Mucosa of stomach (tissue), 1 donor: ENCODE results near the gene SRPK2.
"Not testable (repeated sequence)": the region's sequence is repeated elsewhere in the genome, so short reads cannot be mapped to it uniquely, and the experiment has no call there.

ENCODE experiments used
- H3K27me3 ChIP-seq: one replicate; pipeline ENCODE4 v1.7.0; 2013; ENCODE audit warnings: mild to moderate bottlenecking, low read length; ENCODE audit not compliant: control insufficient read depth, insufficient read depth
- H3K36me3 ChIP-seq: one replicate; pipeline ENCODE4 v1.7.0; 2013; ENCODE audit warnings: low read length; ENCODE audit not compliant: control insufficient read depth, insufficient read depth
- H3K4me1 ChIP-seq: one replicate; pipeline ENCODE4 v1.7.0; 2013; ENCODE audit warnings: mild to moderate bottlenecking, low read length; ENCODE audit not compliant: control insufficient read depth, insufficient read depth
- H3K4me3 ChIP-seq: one replicate; pipeline ENCODE4 v1.7.0; 2013; ENCODE audit warnings: low read length
- H3K9ac ChIP-seq: one replicate; pipeline ENCODE4 v1.7.0; 2013; ENCODE audit warnings: mild to moderate bottlenecking, low read length, moderate library complexity
- H3K9me3 ChIP-seq: one replicate; pipeline ENCODE4 v1.7.0; 2013; ENCODE audit warnings: mild to moderate bottlenecking, low read length, moderate library complexity; ENCODE audit not compliant: control insufficient read depth
- donor health status: Pancreatic carcinoma.

The SRPK2 gene

GRCh38 chr7:105324606-105325005 lies 64.1 kb downstream of the SRPK2 start:
- not testable (repeated sequence) for H3K9ac ChIP-seq, H3K4me1 ChIP-seq, H3K4me3 ChIP-seq, H3K36me3 ChIP-seq, H3K27me3 ChIP-seq, H3K9me3 ChIP-seq

DNA sequence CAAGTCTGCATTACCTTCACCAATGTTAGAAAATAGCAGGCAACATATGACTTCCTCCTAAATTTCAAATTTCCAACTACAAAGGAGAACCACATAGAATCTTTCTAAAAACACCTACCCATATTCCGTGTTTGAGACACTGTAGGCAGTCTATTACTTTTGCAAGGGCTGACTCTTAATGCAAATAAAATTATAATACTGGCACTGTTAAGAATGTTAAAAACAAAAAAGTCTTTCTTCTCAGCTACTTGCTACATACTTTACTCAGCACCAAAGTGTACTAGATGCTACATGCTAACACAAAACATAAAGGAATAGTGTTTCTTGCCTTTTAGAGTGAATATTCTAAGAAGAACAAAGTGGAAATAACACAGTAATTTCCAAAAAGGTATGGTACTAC lies 65.4 kb downstream of the SRPK2 start:
- no peaks in the 10 kb centered on the region for H3K36me3 ChIP-seq
- H3K9me3 ChIP-seq: no peaks in the 10 kb centered on the region
- no peak overlapping the region for H3K9ac ChIP-seq
- peaks cover 3% of the 10 kb centered on the region for H3K4me1 ChIP-seq
- no peaks in the 10 kb centered on the region for H3K27me3 ChIP-seq
- H3K4me3 ChIP-seq: no peak overlapping the region

DNA sequence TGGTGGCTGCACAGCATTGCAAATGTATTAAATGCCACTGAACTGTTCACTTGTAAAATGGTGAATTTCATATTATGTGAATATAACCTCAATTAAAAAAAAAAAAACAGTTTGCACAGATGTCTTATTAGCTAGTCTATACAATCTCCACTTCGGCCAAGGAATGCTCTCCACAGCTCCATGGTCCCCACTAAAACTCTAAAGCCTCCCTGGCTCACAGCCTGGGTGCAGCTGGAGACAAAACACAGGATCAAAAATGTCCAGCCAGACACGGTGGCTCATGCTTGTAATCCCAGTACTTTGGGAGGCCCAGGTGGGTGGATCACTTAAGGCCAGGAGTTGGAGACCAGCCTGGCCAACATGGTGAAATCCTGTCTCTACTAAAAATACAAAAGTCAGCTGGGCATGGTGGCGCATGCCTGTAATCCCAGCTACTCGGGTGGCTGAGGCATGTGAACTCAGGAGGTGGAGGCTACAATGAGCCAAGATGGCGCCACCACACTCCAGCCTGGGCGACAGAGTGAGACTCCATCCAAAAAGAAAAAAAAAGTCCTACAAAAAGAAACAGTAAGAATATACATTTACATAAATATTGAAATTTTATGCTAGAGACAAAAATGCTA lies 66.0 kb downstream of the SRPK2 start:
- no peak overlapping the region for H3K4me3 ChIP-seq
- H3K27me3 ChIP-seq: no peaks in the 10 kb centered on the region
- H3K9ac ChIP-seq: no peak overlapping the region
- no peaks in the 10 kb centered on the region for H3K9me3 ChIP-seq
- no peaks in the 10 kb centered on the region for H3K36me3 ChIP-seq
- H3K4me1 ChIP-seq: peaks cover 3% of the 10 kb centered on the region

GRCh38 chr7:105321754-105322455 lies 66.8 kb downstream of the SRPK2 start:
- H3K27me3 ChIP-seq: no peaks in the 10 kb centered on the region
- no peaks in the 10 kb centered on the region for H3K9me3 ChIP-seq
- no peak overlapping the region for H3K9ac ChIP-seq
- H3K4me1 ChIP-seq: peaks cover 3% of the 10 kb centered on the region
- H3K4me3 ChIP-seq: no peak overlapping the region
- no peaks in the 10 kb centered on the region for H3K36me3 ChIP-seq

DNA sequence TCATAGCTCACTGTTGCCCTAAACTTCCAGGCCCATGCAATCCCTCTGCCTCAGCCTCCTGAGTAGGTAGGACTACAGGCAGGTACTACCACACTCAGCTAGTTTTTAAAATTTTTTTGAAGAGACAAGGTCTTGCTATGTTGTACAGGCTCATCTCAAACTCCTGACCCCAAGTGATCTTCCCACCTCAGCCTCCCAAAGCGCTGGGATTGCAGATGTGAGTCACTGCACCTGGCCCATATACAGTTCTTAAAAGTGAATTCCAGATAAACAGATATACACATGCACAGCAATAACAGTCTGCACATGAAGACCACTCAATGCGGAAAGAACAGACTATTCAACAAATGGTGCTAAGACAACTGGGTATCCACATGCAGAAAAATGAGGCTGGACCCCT lies 67.8 kb downstream of the SRPK2 start:
- no peaks in the 10 kb centered on the region for H3K9me3 ChIP-seq

GRCh38 chr7:105319578-105319977 lies 69.1 kb downstream of the SRPK2 start:
- Histone ChIP-seq H3K4me1 (no peaks in the 10 kb centered on the region), H3K4me3 (no peak overlapping the region), H3K27me3 (no peaks in the 10 kb centered on the region), H3K9ac (no peak overlapping the region), H3K9me3 (no peaks in the 10 kb centered on the region), H3K36me3 (no peaks in the 10 kb centered on the region)

More for the DNA sequence above, 67.8 kb downstream of the SRPK2 start:
- Histone ChIP-seq H3K36me3 (no peaks in the 10 kb centered on the region), H3K27me3 (no peaks in the 10 kb centered on the region), H3K9ac (no peak overlapping the region), H3K4me1 (no peaks in the 10 kb centered on the region), H3K4me3 (no peak overlapping the region)

DNA sequence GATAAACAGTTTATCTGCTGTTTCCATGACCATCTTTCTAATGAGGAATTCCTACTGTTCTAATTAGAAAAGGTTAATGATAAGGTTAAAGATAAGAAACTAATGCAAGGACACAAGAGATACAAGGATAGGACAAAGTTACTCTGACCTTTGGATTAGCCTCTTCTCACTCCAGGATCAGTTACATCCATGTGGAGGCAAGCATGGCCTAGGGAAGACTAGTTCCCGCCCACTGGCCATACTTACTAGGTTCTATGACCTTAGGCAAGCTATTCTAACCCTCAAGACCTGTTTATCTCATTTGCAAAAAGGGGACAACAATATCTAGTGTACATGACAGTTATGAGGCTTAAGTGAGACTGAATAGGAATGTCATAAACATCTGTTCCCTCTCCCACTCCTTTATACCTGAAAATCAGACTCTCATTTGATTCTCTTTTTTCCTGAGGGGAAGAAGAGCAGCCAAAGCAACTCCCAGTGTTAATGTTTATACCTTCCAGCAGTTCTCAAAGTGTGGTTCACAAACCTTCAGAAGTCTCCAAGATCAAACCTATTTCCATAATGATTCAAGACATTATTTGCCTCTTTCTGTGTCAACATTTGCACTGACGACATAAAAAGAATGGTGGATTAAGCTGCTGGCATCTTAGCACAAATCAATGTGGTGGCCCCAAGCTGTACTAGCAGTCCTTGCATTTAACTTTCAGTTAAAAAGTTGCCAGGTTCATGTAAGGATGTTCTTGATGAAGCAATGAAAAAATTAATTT lies 72.0 kb downstream of the SRPK2 start:
- no peak overlapping the region for H3K9ac ChIP-seq
- H3K9me3 ChIP-seq: no peaks in the 10 kb centered on the region
- H3K27me3 ChIP-seq: no peaks in the 10 kb centered on the region
- no peaks in the 10 kb centered on the region for H3K36me3 ChIP-seq
- H3K4me3 ChIP-seq: no peak overlapping the region
- H3K4me1 ChIP-seq: no peaks in the 10 kb centered on the region

DNA sequence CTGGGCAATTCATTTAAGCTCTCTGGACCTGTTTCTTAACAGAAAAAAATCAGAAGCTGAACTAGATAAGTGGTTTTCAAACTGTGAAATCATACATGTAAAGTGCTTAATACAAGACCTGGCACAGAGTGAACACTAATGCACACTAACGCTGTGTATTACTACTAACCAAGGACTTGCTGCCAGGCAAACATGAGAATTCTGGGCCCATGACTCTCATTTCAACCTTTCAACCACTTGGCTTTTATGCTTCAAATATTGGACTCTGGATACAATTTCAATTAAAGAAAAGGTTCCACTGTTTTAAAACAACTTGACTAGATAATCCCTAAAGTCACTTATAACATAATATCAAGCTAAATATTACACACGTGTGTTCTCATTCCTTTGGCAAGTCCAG lies 73.4 kb downstream of the SRPK2 start:
- no peak overlapping the region for H3K9ac ChIP-seq
- no peak overlapping the region for H3K4me3 ChIP-seq
- H3K9me3 ChIP-seq: no peaks in the 10 kb centered on the region
- H3K4me1 ChIP-seq: no peaks in the 10 kb centered on the region
- H3K36me3 ChIP-seq: no peaks in the 10 kb centered on the region
- H3K27me3 ChIP-seq: no peaks in the 10 kb centered on the region

GRCh38 chr7:105309235-105310169 lies 79.2 kb downstream of the SRPK2 start:
- H3K9ac ChIP-seq: no peak overlapping the region
- no peaks in the 10 kb centered on the region for H3K4me1 ChIP-seq

GRCh38 chr7:105307163-105307672 lies 81.5 kb downstream of the SRPK2 start:
- Histone ChIP-seq H3K27me3 (no peaks in the 10 kb centered on the region), H3K36me3 (no peaks in the 10 kb centered on the region), H3K4me1 (no peaks in the 10 kb centered on the region), H3K4me3 (no peak overlapping the region), H3K9ac (no peak overlapping the region), H3K9me3 (no peaks in the 10 kb centered on the region)

More at GRCh38 chr7:105309235-105310169, 79.2 kb downstream of the SRPK2 start:
- Histone ChIP-seq H3K4me3 (no peak overlapping the region), H3K36me3 (no peaks in the 10 kb centered on the region), H3K9me3 (no peaks in the 10 kb centered on the region), H3K27me3 (no peaks in the 10 kb centered on the region)

GRCh38 chr7:105306298-105306748 lies 82.4 kb downstream of the SRPK2 start:
- H3K9me3 ChIP-seq: no peaks in the 10 kb centered on the region
- no peaks in the 10 kb centered on the region for H3K4me1 ChIP-seq
- no peaks in the 10 kb centered on the region for H3K27me3 ChIP-seq
- H3K4me3 ChIP-seq: no peak overlapping the region
- no peaks in the 10 kb centered on the region for H3K36me3 ChIP-seq
- no peak overlapping the region for H3K9ac ChIP-seq
